CD4-positive, alpha-beta T cell treated with Interleukin-15 for 1 hour (primary cell): Measurements from ENCODE around the gene KPRP.

Experiments
- DNase-seq: peaks from one replicate; pipeline ENCODE4 v3.0.0-alpha.2; 2020

Gene KPRP, protein sequence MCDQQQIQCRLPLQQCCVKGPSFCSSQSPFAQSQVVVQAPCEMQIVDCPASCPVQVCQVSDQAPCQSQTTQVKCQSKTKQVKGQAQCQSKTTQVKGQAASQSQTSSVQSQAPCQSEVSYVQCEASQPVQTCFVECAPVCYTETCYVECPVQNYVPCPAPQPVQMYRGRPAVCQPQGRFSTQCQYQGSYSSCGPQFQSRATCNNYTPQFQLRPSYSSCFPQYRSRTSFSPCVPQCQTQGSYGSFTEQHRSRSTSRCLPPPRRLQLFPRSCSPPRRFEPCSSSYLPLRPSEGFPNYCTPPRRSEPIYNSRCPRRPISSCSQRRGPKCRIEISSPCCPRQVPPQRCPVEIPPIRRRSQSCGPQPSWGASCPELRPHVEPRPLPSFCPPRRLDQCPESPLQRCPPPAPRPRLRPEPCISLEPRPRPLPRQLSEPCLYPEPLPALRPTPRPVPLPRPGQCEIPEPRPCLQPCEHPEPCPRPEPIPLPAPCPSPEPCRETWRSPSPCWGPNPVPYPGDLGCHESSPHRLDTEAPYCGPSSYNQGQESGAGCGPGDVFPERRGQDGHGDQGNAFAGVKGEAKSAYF

DNA sequence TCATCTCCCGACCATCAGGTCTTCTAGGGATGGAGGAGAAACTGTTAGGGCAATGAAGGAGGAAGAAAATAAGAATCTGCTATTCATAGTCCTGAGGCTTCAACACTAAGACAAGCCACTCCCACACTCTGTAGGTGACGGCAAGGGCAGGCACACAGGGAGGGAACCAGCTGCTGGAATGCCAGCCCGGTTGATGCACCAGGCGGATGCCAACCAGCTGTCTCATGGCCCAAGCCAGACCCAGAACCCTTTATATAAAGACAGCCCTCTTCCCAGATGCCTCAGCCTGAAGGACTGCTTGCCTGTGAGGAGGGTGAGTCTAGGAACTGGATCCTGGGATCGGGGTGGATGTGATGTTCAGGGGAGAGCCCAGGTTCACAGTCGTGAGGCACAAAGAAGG, at the start of gene KPRP:
TSS of gene KPRP (plus strand) at position 279 of the 400 bp plus-strand sequence. CDS start 1,564 bp downstream, outside the sequence.
- DNase-seq, result no peak

DNA sequence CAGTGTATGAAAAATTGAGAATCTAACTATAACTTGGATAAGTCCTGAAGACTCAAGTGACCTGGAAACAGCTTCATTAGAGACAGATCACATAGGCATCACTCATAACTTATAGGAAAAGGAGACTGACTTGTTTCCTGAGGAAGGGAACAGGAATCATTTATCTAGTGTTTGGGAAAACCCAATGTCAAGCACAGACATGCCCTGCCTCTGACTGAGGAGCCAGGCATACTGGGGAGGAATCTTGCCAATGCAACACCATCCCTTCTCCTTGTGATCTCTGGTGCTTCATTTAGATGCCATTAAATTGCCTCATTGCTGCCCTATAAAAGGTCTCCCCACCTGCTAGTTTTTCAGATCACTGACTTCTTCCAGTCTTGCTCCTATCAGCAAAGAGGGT, 39.6 kb upstream of the KPRP start:
- no peak for DNase-seq

- no peak for DNase-seq
Observed at GRCh38 chr1:152725261-152725660, 32.6 kb upstream of the KPRP start.

- DNase-seq, result no peak
Observed at GRCh38 chr1:152728986-152729385, 28.8 kb upstream of the KPRP start.

GRCh38 chr1:152735648-152736047, 22.2 kb upstream of the KPRP start:
- no peak for DNase-seq

DNA sequence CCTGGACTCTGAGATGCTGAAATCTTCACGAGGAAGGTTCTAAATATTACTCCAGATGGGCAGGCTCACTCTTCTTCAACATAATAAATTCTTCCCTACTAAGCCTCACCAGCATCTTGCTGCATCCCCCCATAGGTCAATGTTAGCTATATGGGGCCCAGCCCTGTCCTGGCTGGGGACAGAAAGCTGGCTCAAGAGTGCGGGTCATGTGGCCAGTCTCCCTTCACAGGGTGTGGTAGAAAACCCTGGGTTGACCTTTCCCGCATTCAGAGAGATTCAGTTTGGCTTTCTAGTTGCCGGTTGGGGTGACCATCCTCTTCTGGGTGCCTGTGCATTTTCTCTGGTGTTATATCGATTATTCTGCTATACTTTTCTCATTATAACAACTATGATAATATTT, 19.8 kb upstream of the KPRP start:
- DNase-seq, result no peak

GRCh38 chr1:152739841-152740240, 18.0 kb upstream of the KPRP start:
- DNase-seq, result no peak

DNA sequence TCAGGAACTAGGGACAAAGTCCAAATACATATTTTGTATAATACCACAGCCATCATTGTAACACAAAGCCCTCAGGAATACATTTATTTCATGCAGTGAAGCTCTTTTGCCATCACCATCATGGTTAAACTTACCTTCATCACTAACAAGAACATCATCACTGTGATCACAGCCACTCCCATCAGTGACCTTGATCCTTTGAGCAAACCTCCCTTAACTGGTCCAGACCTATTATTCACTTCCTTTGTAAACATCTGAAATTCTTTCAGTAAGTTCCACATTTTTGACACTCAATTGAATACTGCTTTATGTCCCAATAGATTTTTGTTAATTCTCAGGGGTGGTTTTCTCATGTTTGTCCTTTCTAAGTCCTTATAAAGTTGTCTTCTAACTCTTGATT, 16.2 kb upstream of the KPRP start:
- no peak for DNase-seq

- DNase-seq, result no peak
Observed at GRCh38 chr1:152743371-152744145, 14.3 kb upstream of the KPRP start.

DNA sequence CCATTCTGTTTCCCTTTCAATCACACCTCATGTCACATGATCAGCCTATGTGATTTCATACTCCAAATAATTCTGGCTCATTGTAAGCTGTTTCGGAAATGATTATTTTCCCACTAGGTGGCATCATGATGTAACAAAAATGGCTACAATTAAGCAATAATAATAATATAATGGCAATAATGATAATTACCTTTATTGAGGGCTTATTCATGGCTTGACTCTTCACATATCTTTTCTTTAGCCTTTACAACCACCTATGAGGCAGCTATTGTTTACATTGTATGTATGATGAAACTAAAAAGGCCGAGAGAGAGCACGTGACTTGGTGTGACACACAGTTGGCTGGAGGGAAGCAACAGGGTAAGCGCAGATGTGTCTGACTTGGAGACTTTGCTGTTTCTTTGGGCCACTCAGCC, 12.5 kb upstream of the KPRP start:
- DNase-seq, result no peak

GRCh38 chr1:152745765-152746444, 11.9 kb upstream of the KPRP start:
- no peak for DNase-seq

- no peak for DNase-seq
Observed at GRCh38 chr1:152747831-152748230, 10.0 kb upstream of the KPRP start.

- no peak for DNase-seq
Observed at GRCh38 chr1:152752225-152752624, 5.6 kb upstream of the KPRP start.

- DNase-seq, result no peak
Observed at GRCh38 chr1:152753586-152753985, 4.2 kb upstream of the KPRP start.

GRCh38 chr1:152756872-152757271, 953 bp upstream of the KPRP start:
- no peak for DNase-seq

DNA sequence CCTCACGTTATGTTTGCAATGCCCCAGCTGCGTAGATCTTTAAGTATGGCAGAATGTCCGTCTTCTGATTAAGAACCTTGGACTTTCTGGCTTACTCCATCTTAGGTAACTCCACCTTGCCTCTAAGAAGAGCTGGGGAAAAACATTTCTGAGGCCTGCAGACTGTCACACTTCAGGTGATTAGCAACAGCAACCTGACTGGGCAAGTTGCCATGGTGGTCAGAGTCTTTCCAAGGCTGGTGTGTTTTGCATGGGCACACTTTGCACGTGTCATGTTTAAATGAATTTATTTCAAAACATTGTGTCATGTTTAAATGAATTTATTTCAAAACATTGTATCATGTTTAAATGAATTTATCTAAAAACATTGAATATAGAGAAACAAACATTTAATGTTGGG, 811 bp downstream of the KPRP start:
- no peak for DNase-seq

DNA sequence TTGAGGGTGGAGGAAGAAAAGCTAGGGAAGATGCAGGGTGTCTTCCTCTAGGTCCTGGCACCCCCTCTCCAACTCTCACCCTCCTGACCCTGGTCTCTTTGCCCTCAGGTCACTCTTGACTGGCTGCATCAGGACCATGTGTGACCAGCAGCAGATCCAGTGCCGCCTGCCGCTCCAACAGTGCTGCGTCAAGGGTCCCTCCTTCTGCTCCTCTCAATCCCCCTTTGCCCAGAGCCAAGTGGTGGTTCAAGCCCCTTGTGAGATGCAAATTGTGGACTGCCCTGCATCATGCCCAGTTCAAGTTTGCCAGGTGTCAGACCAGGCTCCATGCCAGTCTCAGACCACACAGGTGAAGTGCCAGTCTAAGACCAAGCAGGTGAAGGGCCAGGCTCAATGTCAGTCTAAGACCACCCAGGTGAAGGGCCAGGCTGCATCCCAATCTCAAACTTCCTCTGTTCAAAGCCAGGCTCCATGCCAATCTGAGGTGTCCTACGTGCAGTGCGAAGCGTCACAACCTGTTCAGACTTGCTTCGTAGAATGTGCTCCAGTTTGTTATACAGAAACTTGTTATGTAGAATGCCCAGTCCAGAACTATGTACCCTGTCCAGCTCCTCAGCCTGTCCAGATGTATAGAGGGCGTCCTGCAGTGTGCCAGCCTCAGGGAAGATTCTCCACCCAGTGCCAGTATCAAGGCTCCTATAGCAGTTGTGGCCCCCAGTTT, 1.8 kb downstream of the KPRP start:
- DNase-seq, result no peak

GRCh38 chr1:152760551-152761190, 2.8 kb downstream of the KPRP start:
- no peak for DNase-seq

GRCh38 chr1:152761609-152762213, 3.9 kb downstream of the KPRP start:
- DNase-seq, result no peak

- DNase-seq, result no peak
Observed at GRCh38 chr1:152768847-152769533, 11.2 kb downstream of the KPRP start.

DNA sequence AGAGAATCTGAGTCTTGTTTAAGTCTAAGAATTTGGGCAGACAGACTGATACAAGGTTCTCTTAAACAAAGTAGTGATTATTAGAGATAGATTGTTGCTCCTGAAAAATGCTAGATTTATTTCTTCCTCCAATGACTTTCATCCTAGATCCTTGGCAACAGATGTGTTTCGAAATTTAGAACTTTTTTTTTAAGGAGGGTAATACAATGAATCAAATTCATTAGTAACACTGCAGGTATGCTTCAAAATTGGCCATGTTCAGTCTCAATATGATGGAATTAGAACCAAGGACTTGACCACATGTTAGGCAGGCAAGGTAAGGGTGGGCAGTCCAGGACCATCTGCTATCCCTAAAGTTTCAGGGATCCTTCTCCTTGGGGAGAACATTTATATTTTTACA, 12.6 kb downstream of the KPRP start:
- no peak for DNase-seq
